PC-9 (cell line): ENCODE measurements around the gene ZNF497. TPM values are rescaled to one million over a fixed set of nuclear protein-coding genes. Genes with fewer than 3 reads are reported as not detected.

Experiments used
- BruUV-seq: library from RNA; stranded (reverse); fragments of 400-500 nt; replicated peaks from 2 replicates; lab custom pipeline; 2021; lab: Mats Ljungman, UMichigan
- CTCF ChIA-PET: fragments of 300-600 bp; sonication (Branson Sonifier 250); formaldehyde crosslinking; loops from one replicate; lab custom pipeline; 2022; ENCODE audit warnings: antibody characterized with exemption; lab: Charles Lee
- POLR2A ChIA-PET: fragments of 300-600 bp; sonication (Branson Sonifier 250); formaldehyde crosslinking; loops from one replicate; lab custom pipeline; 2022; ENCODE audit warnings: antibody characterized with exemption; ENCODE audit not compliant: unreplicated experiment; lab: Charles Lee
- DNase-seq, 2 experiments: peaks; one replicate each; pipeline versions ENCODE4 v3.0.0 to v3.0.0-alpha.2; 2015 to 2022; ENCODE audit warnings: mixed read lengths in 1 of 2
- H2AFZ ChIP-seq: fragments of 200-600 bp; sonication (generic); 2 replicates; pipeline ENCODE4 v1.8.1; 2017; ENCODE audit warnings: antibody characterized with exemption
- H3F3A ChIP-seq: fragments of 200-600 bp; sonication (generic); 2 replicates; pipeline ENCODE4 v1.8.1; 2017; ENCODE audit warnings: antibody characterized with exemption, mild to moderate bottlenecking, low read depth; ENCODE audit not compliant: insufficient read depth
- H3K27ac ChIP-seq: fragments of 200-600 bp; sonication (generic); 2 replicates; pipeline ENCODE4 v1.6.1; 2016; ENCODE audit warnings: mixed run types
- H3K27me3 ChIP-seq: fragments of 200-600 bp; sonication (generic); 2 replicates; pipeline ENCODE4 v1.6.1; 2016; ENCODE audit warnings: low read depth, mixed run types; ENCODE audit not compliant: insufficient read depth
- H3K36me3 ChIP-seq: fragments of 200-600 bp; sonication (generic); 2 replicates; pipeline ENCODE4 v1.6.1; 2016; ENCODE audit warnings: low read depth, mixed run types
- H3K4me1 ChIP-seq: fragments of 200-600 bp; sonication (generic); replicated peaks from 2 replicates; pipeline ENCODE4 v1.6.1; 2016; ENCODE audit warnings: mixed run types; ENCODE audit not compliant: insufficient read depth
- H3K4me2 ChIP-seq: fragments of 200-600 bp; sonication (generic); 2 replicates; pipeline ENCODE4 v1.6.1; 2017; ENCODE audit warnings: mixed run types
- H3K4me3 ChIP-seq: fragments of 200-600 bp; sonication (generic); 2 replicates; pipeline ENCODE4 v1.6.1; 2016; ENCODE audit warnings: mixed run types
- H3K79me2 ChIP-seq: fragments of 200-600 bp; sonication (generic); 2 replicates; pipeline ENCODE4 v1.6.1; 2017; ENCODE audit warnings: low read depth, mixed run types
- H3K9me2 ChIP-seq: fragments of 200-600 bp; sonication (generic); 2 replicates; pipeline ENCODE4 v1.8.1; 2017; ENCODE audit warnings: mild to moderate bottlenecking; ENCODE audit not compliant: insufficient read depth
- H3K9me3 ChIP-seq: fragments of 200-600 bp; sonication (generic); 2 replicates; pipeline ENCODE4 v1.8.1; 2016; ENCODE audit warnings: low read depth; ENCODE audit not compliant: insufficient read depth
- H4K20me1 ChIP-seq: fragments of 200-600 bp; sonication (generic); 2 replicates; pipeline ENCODE4 v1.8.1; 2017; ENCODE audit not compliant: insufficient read depth
- CTCF ChIP-seq: fragments of 200-600 bp; sonication (generic); conservative IDR thresholded peaks from 2 replicates; pipeline ENCODE4 v1.6.1; 2017; ENCODE audit warnings: mixed run types, antibody characterized with exemption, mild to moderate bottlenecking, moderate library complexity
- EZH2 ChIP-seq: fragments of 200-600 bp; sonication (generic); IDR thresholded peaks from 2 replicates; pipeline ENCODE4 v1.8.0; 2017; ENCODE audit warnings: antibody characterized with exemption, low read depth
- intact Hi-C: fragments of 100-400 bp; cut with micrococcal nuclease; formaldehyde crosslinking; loops from one replicate; pipeline ENCODE4 v1.10.0; 2022; ENCODE audit not compliant: unreplicated experiment
- total RNA-seq: library from RNA; stranded (reverse); gene quantifications from 2 replicates; pipeline ENCODE4 v1.2.3, GENCODE V29; 2021

Gene ZNF497
- total RNA-seq, 1 experiment from 2014 or later = 7.2 TPM

- no peaks in the 10 kb centered on the region for H3K9me2 ChIP-seq
- no peaks in the 10 kb centered on the region for H4K20me1 ChIP-seq
- ChIA-PET CTCF (no interaction called here), POLR2A (interaction anchor here (0.6 to 0.7 kb wide), 2 partner anchors 28 to 80 kb away, joined by 3 to 26 read pairs; no protein-coding TSS in a partner anchor)
- BruUV-seq = no TSS peak
- H3K9me3 ChIP-seq = no peaks in the 10 kb centered on the region
- no peak overlapping the region for H3K4me2 ChIP-seq
- H3K27ac ChIP-seq = no peak overlapping the region
- no peak overlapping the region for H2AFZ ChIP-seq
- no peak overlapping the region for H3K4me3 ChIP-seq
- no peak for DNase-seq
- H3K4me1 ChIP-seq = no peaks in the 10 kb centered on the region
- no peaks in the 10 kb centered on the region for H3K27me3 ChIP-seq
- intact Hi-C loops = no loop called here
- no peaks in the 10 kb centered on the region for H3K79me2 ChIP-seq
- no peaks in the 10 kb centered on the region for H3K36me3 ChIP-seq
- H3F3A ChIP-seq = no peaks in the 10 kb centered on the region
- no peak for TF ChIP-seq EZH2
- no peak for TF ChIP-seq CTCF
Observed at GRCh38 chr19:58351558-58351878, 11.0 kb downstream of the ZNF497 start.

GRCh38 chr19:58350871-58351557 is 11.5 kb downstream of the ZNF497 start:
- TF ChIP-seq CTCF (no peak), EZH2 (no peak)
- DNase-seq = no peak
- no peaks in the 10 kb centered on the region for H3K4me1 ChIP-seq
- H3K9me3 ChIP-seq = no peaks in the 10 kb centered on the region
- no peaks in the 10 kb centered on the region for H3F3A ChIP-seq
- POLR2A ChIA-PET = interaction anchor here (0.6 kb wide), 1 partner anchor 81 kb away, joined by 3 read pairs; no protein-coding TSS in a partner anchor
- H3K36me3 ChIP-seq = no peaks in the 10 kb centered on the region
- H4K20me1 ChIP-seq = no peaks in the 10 kb centered on the region
- no peaks in the 10 kb centered on the region for H3K79me2 ChIP-seq
- H3K4me3 ChIP-seq = no peak overlapping the region
- intact Hi-C loops = no loop called here
- H3K9me2 ChIP-seq = no peaks in the 10 kb centered on the region
- no TSS peak for BruUV-seq
- CTCF ChIA-PET = no interaction called here
- no peak overlapping the region for H3K27ac ChIP-seq
- no peak overlapping the region for H3K4me2 ChIP-seq
- no peak overlapping the region for H2AFZ ChIP-seq
- no peaks in the 10 kb centered on the region for H3K27me3 ChIP-seq

GRCh38 chr19:58350001-58350861 is 12.3 kb downstream of the ZNF497 start:
- Histone ChIP-seq H3K4me1 (no peaks in the 10 kb centered on the region), H3K79me2 (no peaks in the 10 kb centered on the region), H3K27ac (no peak overlapping the region), H3K36me3 (no peaks in the 10 kb centered on the region), H3K4me2 (no peak overlapping the region), H3K9me2 (no peaks in the 10 kb centered on the region), H3K4me3 (no peak overlapping the region), H2AFZ (no peak overlapping the region), H4K20me1 (no peaks in the 10 kb centered on the region), H3F3A (no peaks in the 10 kb centered on the region), H3K27me3 (no peaks in the 10 kb centered on the region), H3K9me3 (no peaks in the 10 kb centered on the region)
- no peak for DNase-seq
- intact Hi-C loops = no loop called here
- POLR2A ChIA-PET = no interaction called here
- no TSS peak for BruUV-seq
- CTCF ChIA-PET = no interaction called here
- TF ChIP-seq CTCF = no peak
- no peak for TF ChIP-seq EZH2
